CD4-positive, CD25-positive, alpha-beta regulatory T cell (primary cell): ENCODE results near the gene ARHGAP45. TPM values are rescaled to one million over a fixed set of nuclear protein-coding genes. Genes with fewer than 3 reads are reported as not detected.
"Not testable (repeated sequence)": the region's sequence is repeated elsewhere in the genome, so short reads cannot be mapped to it uniquely, and the experiment has no call there.

Experiments
- ATAC-seq, 2 donors: fragments of 150-1000 bp; cut with Tn5 transposase; one replicate each; pipeline ENCODE4 v1.10.0; 2021; ENCODE audit warnings: low read depth in 2 of 2, moderate number of reproducible peaks in 2 of 2, moderate library complexity in 1 of 2
- DNase-seq, 3 donors: peaks; one replicate each; pipeline versions ENCODE4 v3.0.0 to v3.0.0-alpha.2; 2012 to 2022; ENCODE audit warnings: mixed read lengths in 1 of 3
- H3K27ac ChIP-seq: one replicate; pipeline ENCODE4 v1.7.0; 2013; ENCODE audit warnings: mild to moderate bottlenecking, low read length; ENCODE audit not compliant: insufficient read depth, poor library complexity, severe bottlenecking
- H3K27me3 ChIP-seq: one replicate; pipeline ENCODE4 v1.7.0; 2013; ENCODE audit warnings: low read length; ENCODE audit not compliant: control insufficient read depth, insufficient read depth
- H3K36me3 ChIP-seq: one replicate; pipeline ENCODE4 v1.7.0; 2013; ENCODE audit warnings: mild to moderate bottlenecking, low read length, moderate library complexity; ENCODE audit not compliant: control insufficient read depth, insufficient read depth
- H3K4me1 ChIP-seq: 2 replicates; pipeline ENCODE4 v1.7.0; 2013; ENCODE audit warnings: mild to moderate bottlenecking, low read length; ENCODE audit not compliant: insufficient read depth, control insufficient read depth, poor library complexity, severe bottlenecking
- H3K4me3 ChIP-seq: one replicate; pipeline ENCODE4 v1.7.0; 2013; ENCODE audit warnings: low read depth, mild to moderate bottlenecking, low read length, moderate library complexity
- H3K9me3 ChIP-seq, 2 experiments: 1 replicate in 1 of 2; 2 replicates in 1 of 2; pipeline ENCODE4 v1.7.0; 2013; ENCODE audit warnings: low read length in 2 of 2, mild to moderate bottlenecking in 1 of 2, moderate library complexity in 1 of 2; ENCODE audit not compliant: control insufficient read depth in 2 of 2
- H3K27ac Mint-ChIP-seq, 3 donors: one replicate each; pipeline ENCODE4 v1.8.0; 2020 to 2022; ENCODE audit warnings: mild to moderate bottlenecking in 3 of 3, mixed read lengths in 3 of 3, moderate library complexity in 2 of 3
- H3K27me3 Mint-ChIP-seq: one replicate; pipeline ENCODE4 v1.8.0; 2022; ENCODE audit warnings: mild to moderate bottlenecking, mixed read lengths
- H3K36me3 Mint-ChIP-seq: one replicate; pipeline ENCODE4 v1.8.0; 2020; ENCODE audit warnings: mixed read lengths
- H3K4me1 Mint-ChIP-seq, 4 donors: one replicate each; pipeline ENCODE4 v1.8.0; 2020 to 2022; ENCODE audit warnings: mixed read lengths in 4 of 4, mild to moderate bottlenecking in 1 of 4
- H3K4me3 Mint-ChIP-seq, 4 donors: one replicate each; pipeline ENCODE4 v1.8.0; 2020 to 2022; ENCODE audit warnings: mild to moderate bottlenecking in 4 of 4, mixed read lengths in 4 of 4, moderate library complexity in 3 of 4
- H3K9me3 Mint-ChIP-seq, 7 donors: one replicate each; pipeline ENCODE4 v1.8.0; 2020 to 2022; ENCODE audit warnings: mixed read lengths in 7 of 7, mild to moderate bottlenecking in 3 of 7, moderate library complexity in 2 of 7
- polyA plus RNA-seq, 4 donors: library from polyadenylated mRNA; unstranded; fragments of 300-500 nt; fragmentation: Illumina TruSeq; gene quantifications; one replicate each; pipeline ENCODE4 v1.2.3, GENCODE V29; 2021
- total RNA-seq: library from RNA; stranded (reverse); gene quantifications from one replicate; pipeline ENCODE4 v1.2.3, GENCODE V29; 2022

ARHGAP45 gene
- total and polyA plus RNA-seq, 5 donors from 2014 or later, result 258 to 756 (median 284) TPM

DNA sequence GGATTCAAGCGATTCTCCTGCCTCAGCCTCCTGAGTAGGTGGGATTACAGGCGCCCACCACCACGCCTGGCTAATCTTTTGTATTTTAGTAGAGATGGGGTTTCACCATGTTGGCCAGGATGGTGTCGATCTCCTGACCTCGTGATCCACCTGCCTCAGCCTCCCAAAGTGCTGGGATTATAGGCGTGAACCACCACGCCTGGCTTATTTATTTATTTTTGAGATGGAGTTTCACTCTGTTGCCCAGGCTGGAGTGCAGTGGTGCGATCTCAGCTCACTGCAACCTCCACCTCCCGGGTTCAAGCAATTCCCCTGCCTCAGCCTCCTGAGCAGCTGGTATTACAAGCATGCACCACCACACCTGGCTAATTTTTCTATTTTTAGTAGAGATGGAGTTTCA, 47.8 kb downstream of the ARHGAP45 start:
- Mint-ChIP-seq H3K27ac (peak overlapping the region in 1 of 3 donors; percentile 56), H3K4me3 (peak overlapping the region in 1 of 4 donors; percentile 43)
- H3K27ac ChIP-seq, H3K4me1 ChIP-seq, H3K4me3 ChIP-seq, H3K27me3 ChIP-seq, H3K27me3 Mint-ChIP-seq, ATAC-seq, DNase-seq, H3K36me3 Mint-ChIP-seq, H3K4me1 Mint-ChIP-seq, H3K9me3 ChIP-seq, H3K9me3 Mint-ChIP-seq: not testable (repeated sequence)
- peaks cover 46% of the 10 kb centered on the region for H3K36me3 ChIP-seq

- Mint-ChIP-seq H3K36me3 (peaks cover under 1% of the 10 kb centered on the region), H3K4me1 (peaks cover 0 to 4% (median 0%) of the 10 kb centered on the region in 4 donors), H3K27ac (no peak overlapping the region), H3K4me3 (no peak overlapping the region), H3K27me3 (no peaks in the 10 kb centered on the region), H3K9me3 (no peaks in the 10 kb centered on the region)
- H3K36me3 ChIP-seq, result peaks cover 47% of the 10 kb centered on the region
- no peak overlapping the region for H3K27ac ChIP-seq
- no peaks in the 10 kb centered on the region for H3K27me3 ChIP-seq
- no peaks in the 10 kb centered on the region for H3K9me3 ChIP-seq
- ATAC-seq (no peak), DNase-seq (no peak)
- H3K4me3 ChIP-seq, result no peak overlapping the region
- peaks cover 7% of the 10 kb centered on the region for H3K4me1 ChIP-seq
Measured at GRCh38 chr19:1115646-1116420, 48.9 kb downstream of the ARHGAP45 start.

- H3K4me3 ChIP-seq, result no peak overlapping the region
- no peak for DNase-seq
- H3K27me3 Mint-ChIP-seq, result no peaks in the 10 kb centered on the region
- no peak overlapping the region for H3K4me3 Mint-ChIP-seq
- H3K4me1 ChIP-seq, result peaks cover 7% of the 10 kb centered on the region
- peaks cover 55% of the 10 kb centered on the region for H3K36me3 ChIP-seq
- H3K27me3 ChIP-seq, result no peaks in the 10 kb centered on the region
- H3K4me1 Mint-ChIP-seq, result peaks cover 0 to 4% (median 0%) of the 10 kb centered on the region in 4 donors
- H3K27ac ChIP-seq, result no peak overlapping the region
- ATAC-seq, result no peak
- H3K9me3 Mint-ChIP-seq, result no peaks in the 10 kb centered on the region
- peaks cover 8% of the 10 kb centered on the region for H3K36me3 Mint-ChIP-seq
- H3K27ac Mint-ChIP-seq, result no peak overlapping the region
- no peaks in the 10 kb centered on the region for H3K9me3 ChIP-seq
Measured at GRCh38 chr19:1116726-1117581, 50.0 kb downstream of the ARHGAP45 start.

GRCh38 chr19:1117654-1118053, 50.7 kb downstream of the ARHGAP45 start:
- H3K27ac ChIP-seq, result no peak overlapping the region
- H3K4me3 Mint-ChIP-seq, result no peak overlapping the region
- no peak overlapping the region for H3K4me3 ChIP-seq
- no peak for ATAC-seq
- no peaks in the 10 kb centered on the region for H3K27me3 Mint-ChIP-seq
- no peak overlapping the region for H3K27ac Mint-ChIP-seq
- no peaks in the 10 kb centered on the region for H3K9me3 Mint-ChIP-seq
- no peak for DNase-seq
- no peaks in the 10 kb centered on the region for H3K9me3 ChIP-seq
- peaks cover 60% of the 10 kb centered on the region for H3K36me3 ChIP-seq
- H3K36me3 Mint-ChIP-seq, result peaks cover 8% of the 10 kb centered on the region
- H3K4me1 Mint-ChIP-seq, result peaks cover 0 to 4% (median 0%) of the 10 kb centered on the region in 4 donors
- peaks cover 7% of the 10 kb centered on the region for H3K4me1 ChIP-seq
- H3K27me3 ChIP-seq, result no peaks in the 10 kb centered on the region

- Mint-ChIP-seq H3K9me3 (no peaks in the 10 kb centered on the region), H3K4me1 (no peaks in the 10 kb centered on the region)
- DNase-seq, result no peak
Measured at GRCh38 chr19:1118999-1119398, 52.0 kb downstream of the ARHGAP45 start.

GRCh38 chr19:1119475-1120217, 52.7 kb downstream of the ARHGAP45 start:
- Mint-ChIP-seq H3K4me3 (no peak overlapping the region), H3K36me3 (peaks cover 8% of the 10 kb centered on the region), H3K4me1 (no peaks in the 10 kb centered on the region), H3K27me3 (no peaks in the 10 kb centered on the region), H3K9me3 (no peaks in the 10 kb centered on the region), H3K27ac (no peak overlapping the region)
- no peaks in the 10 kb centered on the region for H3K27me3 ChIP-seq
- H3K4me1 ChIP-seq, result no peaks in the 10 kb centered on the region
- H3K27ac ChIP-seq, result no peak overlapping the region
- DNase-seq (no peak), ATAC-seq (no peak)
- no peaks in the 10 kb centered on the region for H3K9me3 ChIP-seq
- H3K36me3 ChIP-seq, result peaks cover 68% of the 10 kb centered on the region
- no peak overlapping the region for H3K4me3 ChIP-seq

More at GRCh38 chr19:1118999-1119398, 52.0 kb downstream of the ARHGAP45 start:
- no peak overlapping the region for H3K4me3 Mint-ChIP-seq
- no peak overlapping the region for H3K27ac Mint-ChIP-seq
- no peaks in the 10 kb centered on the region for H3K27me3 Mint-ChIP-seq
- peaks cover 8% of the 10 kb centered on the region for H3K36me3 Mint-ChIP-seq
- Histone ChIP-seq H3K27me3 (no peaks in the 10 kb centered on the region), H3K4me3 (no peak overlapping the region), H3K9me3 (no peaks in the 10 kb centered on the region), H3K4me1 (no peaks in the 10 kb centered on the region), H3K27ac (no peak overlapping the region), H3K36me3 (peaks cover 67% of the 10 kb centered on the region)
- no peak for ATAC-seq

DNA sequence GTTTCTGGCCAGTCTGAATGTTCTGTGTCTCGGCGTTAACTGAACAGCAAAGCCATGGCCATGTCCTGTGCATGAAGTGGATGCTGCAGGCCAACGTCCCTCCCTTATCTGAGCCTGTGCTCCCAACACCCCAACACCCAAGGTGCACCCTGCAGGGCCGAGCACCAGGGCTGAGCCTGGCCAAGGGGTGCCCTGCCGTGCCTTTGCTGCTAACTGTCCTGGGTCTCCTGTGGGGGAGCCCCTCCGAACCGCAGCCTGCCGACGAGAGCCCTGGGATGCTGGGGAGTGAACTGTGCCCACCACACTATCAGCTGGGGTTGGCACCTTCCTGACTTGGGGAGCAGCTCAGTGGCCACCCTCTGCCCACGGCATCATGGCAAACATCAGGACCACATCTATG, 54.4 kb downstream of the ARHGAP45 start:
- DNase-seq (no peak), ATAC-seq (no peak)
- Histone ChIP-seq H3K27me3 (no peaks in the 10 kb centered on the region), H3K27ac (no peak overlapping the region), H3K36me3 (peaks cover 75% of the 10 kb centered on the region), H3K9me3 (no peaks in the 10 kb centered on the region), H3K4me1 (no peaks in the 10 kb centered on the region), H3K4me3 (no peak overlapping the region)
- H3K36me3 Mint-ChIP-seq, result peaks cover 8% of the 10 kb centered on the region
- H3K4me1 Mint-ChIP-seq, result peaks cover 0 to 3% (median 0%) of the 10 kb centered on the region in 4 donors
- H3K27me3 Mint-ChIP-seq, result no peaks in the 10 kb centered on the region
- no peaks in the 10 kb centered on the region for H3K9me3 Mint-ChIP-seq
- H3K27ac Mint-ChIP-seq, result peak overlapping the region in 2 of 3 donors; percentile 5 to 63
- no peak overlapping the region for H3K4me3 Mint-ChIP-seq
